Stimulated activated CD4-positive, alpha-beta T cell treated with anti-CD3 and anti-CD28 coated beads, Interleukin-4, amount 100 ng/mL, for 24 hours (primary cell): ENCODE measurements around the gene MMP24.

Experiments used
- DNase-seq: peaks from one replicate; pipeline ENCODE4 v3.0.0-alpha.2; 2020

The MMP24 gene

GRCh38 chr20:35316086-35316485, 89.6 kb downstream of the MMP24 start:
- no peak for DNase-seq

GRCh38 chr20:35317416-35318210, 91.1 kb downstream of the MMP24 start:
- DNase-seq, result no peak

DNA sequence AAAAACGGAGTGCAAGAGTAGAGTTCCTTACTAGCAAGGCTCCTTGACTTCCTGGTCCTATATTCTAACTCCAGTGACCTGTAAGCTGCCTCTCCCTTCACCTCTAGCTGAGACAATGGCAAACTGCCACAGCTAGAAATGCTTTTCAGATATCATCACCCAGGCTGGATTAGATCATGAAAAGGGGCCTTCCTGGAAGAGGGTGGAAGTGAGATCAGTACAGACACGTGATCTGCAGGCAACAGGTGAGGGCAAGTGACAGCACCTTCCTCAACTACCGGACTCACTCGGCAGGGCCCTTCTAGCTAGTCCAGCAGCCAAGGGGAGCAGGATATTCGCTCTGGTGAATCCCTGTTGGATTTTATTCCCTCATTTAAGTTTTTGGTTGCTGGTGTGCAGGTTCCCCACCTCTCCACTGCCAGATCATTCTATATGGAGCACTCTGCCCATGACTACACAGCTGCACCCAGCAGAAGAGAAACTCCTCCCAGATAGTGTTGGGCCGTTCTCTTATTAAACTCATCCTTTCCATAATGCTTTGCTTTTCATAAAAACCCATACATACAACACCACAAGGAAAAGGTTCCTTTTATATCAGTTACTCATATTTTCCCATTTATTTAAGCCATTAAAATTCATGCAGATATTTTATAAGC, 92.1 kb downstream of the MMP24 start:
- no peak for DNase-seq

DNA sequence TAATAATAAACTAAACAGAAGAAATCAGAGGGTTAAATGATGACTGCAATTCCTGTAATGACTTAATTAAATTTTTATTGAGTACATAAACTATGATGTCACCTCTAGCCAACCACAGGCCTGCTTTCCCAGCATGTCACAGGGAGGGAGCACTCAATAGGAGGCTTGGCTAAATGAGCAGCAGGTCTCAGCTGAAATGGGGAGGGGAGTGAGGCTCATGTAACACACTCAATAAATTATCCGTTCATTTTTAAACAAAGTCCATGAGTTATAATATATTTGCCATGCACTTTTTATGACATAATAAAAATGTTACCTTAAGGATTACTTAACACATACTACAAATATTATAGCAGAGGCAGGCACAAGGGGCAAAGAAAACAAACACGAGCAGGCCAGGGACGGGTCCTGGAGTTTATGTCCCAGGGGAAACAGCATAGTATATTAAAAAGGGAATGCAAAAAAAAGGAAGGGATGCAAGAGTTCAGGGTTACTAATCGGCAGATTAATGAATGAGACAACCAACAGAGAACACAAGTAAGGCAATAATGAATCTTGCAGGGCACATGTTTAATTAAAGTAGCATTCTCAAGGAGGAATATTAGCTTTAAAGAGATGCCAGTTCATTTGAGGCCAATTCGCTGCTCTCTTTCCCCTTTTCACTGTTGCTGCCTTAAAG, 92.8 kb downstream of the MMP24 start:
- DNase-seq, result no peak

GRCh38 chr20:35319871-35320197, 93.3 kb downstream of the MMP24 start:
- no peak for DNase-seq

DNA sequence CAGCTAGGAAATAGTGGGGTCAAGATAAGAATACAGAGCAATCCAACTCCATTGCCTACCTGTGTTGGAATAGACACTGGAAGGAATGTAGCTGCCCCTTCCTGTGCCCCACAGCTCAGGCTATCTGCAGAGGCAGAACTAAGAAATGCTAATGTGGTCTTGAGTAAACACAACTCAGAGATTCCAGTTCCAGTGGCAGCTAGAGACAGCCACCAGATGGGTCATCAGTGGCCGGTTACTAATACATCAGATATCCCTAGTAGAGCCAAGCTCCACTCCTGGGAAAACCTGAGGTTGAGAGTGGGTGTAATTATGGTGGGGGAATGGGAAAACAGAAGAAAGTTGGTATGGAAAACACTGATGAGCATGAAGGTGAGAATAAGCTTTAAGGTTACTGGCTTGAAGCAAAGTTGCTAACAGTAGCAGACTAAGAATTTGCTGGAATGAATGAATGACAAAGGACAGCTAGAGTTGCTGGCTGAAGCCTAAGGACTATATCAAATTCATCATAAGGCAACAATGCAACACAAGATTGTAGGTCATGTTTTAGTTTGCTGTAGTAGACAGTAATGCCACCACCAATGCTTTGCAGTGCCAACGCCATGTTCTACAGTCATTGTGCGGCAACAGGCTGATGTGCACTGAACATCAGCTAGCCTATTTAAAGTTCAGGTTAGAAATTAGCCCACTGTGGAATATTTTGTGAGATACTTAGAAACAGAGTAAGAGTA, 94.1 kb downstream of the MMP24 start:
- DNase-seq, result no peak

GRCh38 chr20:35325401-35325800, 98.9 kb downstream of the MMP24 start:
- no peak for DNase-seq

- no peak for DNase-seq
Measured at GRCh38 chr20:35326021-35326739, 99.7 kb downstream of the MMP24 start.
